Measurements from ENCODE around the gene SIGLEC5. TPM values are rescaled to one million over a fixed set of nuclear protein-coding genes. Genes with fewer than 3 reads are reported as not detected.

SIGLEC5 gene, protein sequence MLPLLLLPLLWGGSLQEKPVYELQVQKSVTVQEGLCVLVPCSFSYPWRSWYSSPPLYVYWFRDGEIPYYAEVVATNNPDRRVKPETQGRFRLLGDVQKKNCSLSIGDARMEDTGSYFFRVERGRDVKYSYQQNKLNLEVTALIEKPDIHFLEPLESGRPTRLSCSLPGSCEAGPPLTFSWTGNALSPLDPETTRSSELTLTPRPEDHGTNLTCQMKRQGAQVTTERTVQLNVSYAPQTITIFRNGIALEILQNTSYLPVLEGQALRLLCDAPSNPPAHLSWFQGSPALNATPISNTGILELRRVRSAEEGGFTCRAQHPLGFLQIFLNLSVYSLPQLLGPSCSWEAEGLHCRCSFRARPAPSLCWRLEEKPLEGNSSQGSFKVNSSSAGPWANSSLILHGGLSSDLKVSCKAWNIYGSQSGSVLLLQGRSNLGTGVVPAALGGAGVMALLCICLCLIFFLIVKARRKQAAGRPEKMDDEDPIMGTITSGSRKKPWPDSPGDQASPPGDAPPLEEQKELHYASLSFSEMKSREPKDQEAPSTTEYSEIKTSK
- total RNA-seq: not detected in 2 replicates

DNA sequence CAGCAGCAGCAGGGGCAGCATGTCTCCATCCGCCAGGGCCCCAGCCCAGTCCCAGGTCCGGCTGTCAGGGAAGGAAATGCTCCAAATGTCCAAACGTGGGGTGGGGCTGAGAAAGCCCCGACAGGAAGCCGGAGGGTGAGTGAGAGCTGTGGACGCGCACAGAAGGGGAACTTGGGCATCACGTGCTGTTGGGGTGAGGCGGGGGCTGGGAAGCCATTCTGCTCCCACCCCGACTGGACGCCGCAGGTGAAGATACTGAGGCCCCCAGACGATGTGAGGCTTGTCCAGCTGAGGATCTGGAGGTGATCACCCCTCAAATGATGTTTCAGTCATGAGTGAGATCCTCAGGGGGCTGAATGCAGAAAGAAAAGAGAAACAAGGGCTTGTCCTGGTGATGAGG is at the start of gene SIGLEC5:
Gene SIGLEC5 (minus strand): TSS at position 87 of the 400 bp plus-strand sequence. CDS start 66 bp downstream, at position 21.

DNA sequence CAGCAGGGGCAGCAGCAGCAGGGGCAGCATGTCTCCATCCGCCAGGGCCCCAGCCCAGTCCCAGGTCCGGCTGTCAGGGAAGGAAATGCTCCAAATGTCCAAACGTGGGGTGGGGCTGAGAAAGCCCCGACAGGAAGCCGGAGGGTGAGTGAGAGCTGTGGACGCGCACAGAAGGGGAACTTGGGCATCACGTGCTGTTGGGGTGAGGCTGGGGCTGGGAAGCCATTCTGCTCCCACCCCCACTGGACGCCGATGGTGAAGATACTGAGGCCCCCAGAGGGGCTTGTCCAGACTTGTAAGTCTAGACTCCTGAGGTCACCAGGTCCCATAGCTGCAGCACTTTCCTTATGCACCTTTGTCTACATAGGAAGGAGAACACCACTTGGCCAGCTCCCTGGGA is 16.5 kb upstream of the SIGLEC5 start, which contains the start of gene SIGLEC14:
Gene SIGLEC14 (minus strand): TSS at position 96 of the 400 bp plus-strand sequence. CDS start 66 bp downstream, at position 30.

DNA sequence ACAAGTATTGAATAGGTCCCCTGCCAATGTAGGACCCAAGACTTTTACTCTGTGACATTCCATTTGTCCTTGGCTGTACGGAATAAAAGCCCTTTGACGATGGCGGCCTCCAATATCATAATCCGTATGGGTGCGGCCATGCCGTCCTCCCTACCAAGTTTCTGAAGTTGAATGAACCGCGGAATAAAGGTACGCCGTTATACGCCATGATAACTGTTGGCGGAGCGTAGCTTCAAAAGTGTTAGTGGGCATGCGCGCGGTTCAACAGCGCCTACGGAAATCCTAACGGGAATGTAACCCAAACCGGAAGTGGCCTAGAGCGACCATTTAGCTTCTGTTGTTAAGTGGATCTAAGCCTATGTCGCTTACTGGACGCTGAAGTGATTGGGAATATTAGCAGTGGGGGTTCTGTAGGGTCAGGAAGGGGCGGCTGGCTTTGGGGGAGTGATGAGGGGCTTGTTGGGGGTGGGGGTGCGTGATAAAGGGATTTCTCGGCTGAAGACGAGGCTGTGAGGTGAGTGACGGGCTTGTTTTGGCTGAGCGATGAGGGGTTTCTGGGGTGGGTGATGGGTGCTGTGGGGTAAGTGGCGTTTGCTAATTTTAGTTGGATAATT is 59.1 kb downstream of the SIGLEC5 start, which contains the start of gene ZNF175:
Gene ZNF175 (plus strand): TSS at position 322 of the 614 bp plus-strand sequence. CDS start 2,047 bp downstream, outside the sequence.

Small RNA genes lying within 50 kb of the gene (small RNA-seq; reads per million reads assigned to genes)
- not detected for gene AC018755.2

Other genes with a start within 250 kb of the SIGLEC5 start
- not detected in 2 replicates for gene LIM2, start 242.4 kb downstream of the SIGLEC5 start, total RNA-seq
- gene C19orf84, start 239.8 kb downstream of the SIGLEC5 start, total RNA-seq: not detected in 2 replicates
- gene SIGLEC10, start 212.8 kb downstream of the SIGLEC5 start, total RNA-seq: not detected in 2 replicates
- gene SIGLEC8, start 171.9 kb downstream of the SIGLEC5 start, total RNA-seq: not detected in 2 replicates
- gene CEACAM18, start 151.9 kb downstream of the SIGLEC5 start, total RNA-seq: not detected in 2 replicates
- not detected in 2 replicates for gene SIGLEC12, start 128.6 kb downstream of the SIGLEC5 start, total RNA-seq
- not detected in 2 replicates for gene SIGLEC6, start 98.7 kb downstream of the SIGLEC5 start, total RNA-seq
- 9.6 and 14.4 TPM in 2 replicates for gene ZNF175, start 59.1 kb downstream of the SIGLEC5 start, total RNA-seq
- gene SIGLEC14, start 16.4 kb upstream of the SIGLEC5 start, total RNA-seq: 0.14 TPM in 1 of 2 replicates, not detected in the other
- 7.0 and 8.0 TPM in 2 replicates for gene SPACA6, start 62.9 kb upstream of the SIGLEC5 start, total RNA-seq
- not detected in 2 replicates for gene HAS1, start 93.6 kb upstream of the SIGLEC5 start, total RNA-seq
- gene FPR1, start 121.5 kb upstream of the SIGLEC5 start, total RNA-seq: not detected in 2 replicates
- gene FPR2, start 130.8 kb upstream of the SIGLEC5 start, total RNA-seq: not detected in 2 replicates
- gene FPR3, start 164.8 kb upstream of the SIGLEC5 start, total RNA-seq: not detected in 2 replicates

Measured in thoracic aorta endothelial cell (primary cell).